OCI-LY3 (cell line): ENCODE measurements around the gene HSF4.

Experiments used
- EZH2phosphoT487 ChIP-seq: fragments of 200-600 bp; shearing (Covaris generic); IDR thresholded peaks from 2 replicates; pipeline ENCODE4 v1.6.1; 2018; ENCODE audit warnings: antibody characterized with exemption, mixed run types, low read depth
- TF ChIP-seq, protein P1 (sequence below): fragments of 200-600, 300-600 bp; sonication (generic); IDR thresholded peaks from 2 replicates; pipeline ENCODE4 v1.5.1; 2014; ENCODE audit warnings: antibody characterized with exemption, low read length, low read depth

GRCh38 chr16:67128887-67129286 lies 35.7 kb upstream of the HSF4 start:
- TF ChIP-seq, protein P1, sequence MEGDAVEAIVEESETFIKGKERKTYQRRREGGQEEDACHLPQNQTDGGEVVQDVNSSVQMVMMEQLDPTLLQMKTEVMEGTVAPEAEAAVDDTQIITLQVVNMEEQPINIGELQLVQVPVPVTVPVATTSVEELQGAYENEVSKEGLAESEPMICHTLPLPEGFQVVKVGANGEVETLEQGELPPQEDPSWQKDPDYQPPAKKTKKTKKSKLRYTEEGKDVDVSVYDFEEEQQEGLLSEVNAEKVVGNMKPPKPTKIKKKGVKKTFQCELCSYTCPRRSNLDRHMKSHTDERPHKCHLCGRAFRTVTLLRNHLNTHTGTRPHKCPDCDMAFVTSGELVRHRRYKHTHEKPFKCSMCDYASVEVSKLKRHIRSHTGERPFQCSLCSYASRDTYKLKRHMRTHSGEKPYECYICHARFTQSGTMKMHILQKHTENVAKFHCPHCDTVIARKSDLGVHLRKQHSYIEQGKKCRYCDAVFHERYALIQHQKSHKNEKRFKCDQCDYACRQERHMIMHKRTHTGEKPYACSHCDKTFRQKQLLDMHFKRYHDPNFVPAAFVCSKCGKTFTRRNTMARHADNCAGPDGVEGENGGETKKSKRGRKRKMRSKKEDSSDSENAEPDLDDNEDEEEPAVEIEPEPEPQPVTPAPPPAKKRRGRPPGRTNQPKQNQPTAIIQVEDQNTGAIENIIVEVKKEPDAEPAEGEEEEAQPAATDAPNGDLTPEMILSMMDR = no peak
- no peak for TF ChIP-seq EZH2phosphoT487
